ENCODE measurements around the gene SH3GLB2. TPM values are rescaled to one million over a fixed set of nuclear protein-coding genes. Genes with fewer than 3 reads are reported as not detected.
"Not testable (repeated sequence)": the region's sequence is repeated elsewhere in the genome, so short reads cannot be mapped to it uniquely, and the experiment has no call there.

The SH3GLB2 gene
- total RNA-seq, 1 donor from 2014 or later, result 113 TPM

- peaks cover 25% of the 10 kb centered on the region for H3K4me1 Mint-ChIP-seq (ENCODE audit: unreplicated experiment)
Observed at GRCh38 chr9:129036923-129037766, 9.0 kb upstream of the SH3GLB2 start.

DNA sequence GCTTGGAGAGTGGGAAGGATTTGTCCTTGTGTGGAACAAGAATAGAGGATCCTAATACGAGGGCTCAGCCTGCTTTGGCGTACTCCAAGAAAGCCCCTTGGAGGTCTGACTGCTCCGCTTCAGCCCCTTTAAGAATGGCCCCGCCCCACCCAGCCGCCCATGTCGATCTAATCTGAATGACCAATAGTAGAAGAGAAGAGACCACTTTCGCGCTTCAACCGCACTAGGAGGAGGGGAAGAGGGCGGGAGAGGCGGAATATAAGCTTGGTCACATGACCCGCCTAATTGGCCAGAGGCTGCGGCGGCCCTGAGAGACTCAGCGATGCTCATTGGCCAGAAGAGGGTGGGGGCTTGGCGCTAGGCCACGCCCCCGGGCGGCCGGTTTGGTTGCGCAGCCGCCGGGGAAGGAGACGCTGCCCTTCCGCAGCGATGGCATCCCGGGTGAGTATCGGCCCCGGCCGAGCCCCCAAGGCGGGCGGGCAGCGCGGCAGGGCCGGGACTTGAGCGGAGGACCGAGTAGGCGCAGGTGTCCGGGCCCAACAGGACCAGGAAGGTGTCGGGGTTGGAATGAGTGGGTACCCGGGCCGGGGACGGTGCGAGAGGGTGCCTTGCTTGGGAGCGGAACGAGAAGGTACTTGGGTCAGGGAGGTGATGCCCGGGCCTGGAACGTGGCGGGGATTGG lies 8.3 kb upstream of the SH3GLB2 start, which contains the start of gene MIGA2:
MIGA2 (plus strand) TSS at position 386 of the 682 bp plus-strand sequence. CDS start 3,969 bp downstream, outside the sequence.
- Mint-ChIP-seq H3K9me3 (ENCODE audit: unreplicated experiment) (no peaks in the 10 kb centered on the region), H3K27me3 (ENCODE audit: unreplicated experiment) (no peaks in the 10 kb centered on the region), H3K36me3 (ENCODE audit: unreplicated experiment) (no peaks in the 10 kb centered on the region), H3K27ac (ENCODE audit: unreplicated experiment) (peak within 1 kb of the TSS; percentile 79), H3K4me1 (ENCODE audit: unreplicated experiment) (peaks cover 25% of the 10 kb centered on the region), H3K4me3 (ENCODE audit: unreplicated experiment) (peak within 1 kb of the TSS; percentile 97)
- TF ChIP-seq, protein P1, sequence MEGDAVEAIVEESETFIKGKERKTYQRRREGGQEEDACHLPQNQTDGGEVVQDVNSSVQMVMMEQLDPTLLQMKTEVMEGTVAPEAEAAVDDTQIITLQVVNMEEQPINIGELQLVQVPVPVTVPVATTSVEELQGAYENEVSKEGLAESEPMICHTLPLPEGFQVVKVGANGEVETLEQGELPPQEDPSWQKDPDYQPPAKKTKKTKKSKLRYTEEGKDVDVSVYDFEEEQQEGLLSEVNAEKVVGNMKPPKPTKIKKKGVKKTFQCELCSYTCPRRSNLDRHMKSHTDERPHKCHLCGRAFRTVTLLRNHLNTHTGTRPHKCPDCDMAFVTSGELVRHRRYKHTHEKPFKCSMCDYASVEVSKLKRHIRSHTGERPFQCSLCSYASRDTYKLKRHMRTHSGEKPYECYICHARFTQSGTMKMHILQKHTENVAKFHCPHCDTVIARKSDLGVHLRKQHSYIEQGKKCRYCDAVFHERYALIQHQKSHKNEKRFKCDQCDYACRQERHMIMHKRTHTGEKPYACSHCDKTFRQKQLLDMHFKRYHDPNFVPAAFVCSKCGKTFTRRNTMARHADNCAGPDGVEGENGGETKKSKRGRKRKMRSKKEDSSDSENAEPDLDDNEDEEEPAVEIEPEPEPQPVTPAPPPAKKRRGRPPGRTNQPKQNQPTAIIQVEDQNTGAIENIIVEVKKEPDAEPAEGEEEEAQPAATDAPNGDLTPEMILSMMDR (IDR thresholded peaks at IDR 0.05), result no peak
- peak; percentile 98 for DNase-seq (ENCODE audit: extremely low spot score, unreplicated experiment)

More at GRCh38 chr9:129036923-129037766, 9.0 kb upstream of the SH3GLB2 start:
- TF ChIP-seq, protein P1 (IDR thresholded peaks at IDR 0.05), result no peak
- Mint-ChIP-seq H3K9me3 (ENCODE audit: unreplicated experiment) (no peaks in the 10 kb centered on the region), H3K36me3 (ENCODE audit: unreplicated experiment) (peaks cover 6% of the 10 kb centered on the region), H3K4me3 (ENCODE audit: unreplicated experiment) (peak overlapping the region; percentile 97), H3K27me3 (ENCODE audit: unreplicated experiment) (no peaks in the 10 kb centered on the region), H3K27ac (ENCODE audit: unreplicated experiment) (peak overlapping the region; percentile 79)
- DNase-seq (ENCODE audit: extremely low spot score, unreplicated experiment), result no peak

GRCh38 chr9:129035838-129036237 lies 7.7 kb upstream of the SH3GLB2 start:
- Mint-ChIP-seq H3K4me1 (ENCODE audit: unreplicated experiment) (peaks cover 25% of the 10 kb centered on the region), H3K27ac (ENCODE audit: unreplicated experiment) (peak overlapping the region; percentile 77), H3K4me3 (ENCODE audit: unreplicated experiment) (peak overlapping the region; percentile 97)
- not testable (repeated sequence) for H3K36me3 Mint-ChIP-seq (ENCODE audit: unreplicated experiment); H3K9me3 Mint-ChIP-seq (ENCODE audit: unreplicated experiment); H3K27me3 Mint-ChIP-seq (ENCODE audit: unreplicated experiment); DNase-seq (ENCODE audit: extremely low spot score, unreplicated experiment)

DNA sequence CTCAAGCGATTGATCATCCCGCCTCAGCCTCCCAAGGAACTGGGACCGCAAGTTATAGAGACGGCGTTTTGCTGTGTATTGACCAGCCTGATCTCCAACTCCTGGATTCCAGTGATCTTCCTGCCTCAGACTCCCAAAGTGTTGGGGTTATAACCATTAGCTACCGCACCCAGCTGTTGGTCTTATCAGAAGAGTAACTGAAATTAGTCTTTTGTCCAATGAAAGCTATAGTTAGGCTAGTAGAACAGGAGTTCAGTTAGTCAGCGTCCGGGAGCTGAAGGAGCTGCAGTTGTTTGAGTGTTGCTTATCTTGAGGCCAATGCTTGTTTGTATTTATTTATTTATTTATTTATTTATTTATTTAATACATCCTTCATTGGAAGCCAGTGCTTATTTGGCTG lies 5.1 kb upstream of the SH3GLB2 start:
- no peak overlapping the region for H3K4me3 Mint-ChIP-seq (ENCODE audit: unreplicated experiment)

DNA sequence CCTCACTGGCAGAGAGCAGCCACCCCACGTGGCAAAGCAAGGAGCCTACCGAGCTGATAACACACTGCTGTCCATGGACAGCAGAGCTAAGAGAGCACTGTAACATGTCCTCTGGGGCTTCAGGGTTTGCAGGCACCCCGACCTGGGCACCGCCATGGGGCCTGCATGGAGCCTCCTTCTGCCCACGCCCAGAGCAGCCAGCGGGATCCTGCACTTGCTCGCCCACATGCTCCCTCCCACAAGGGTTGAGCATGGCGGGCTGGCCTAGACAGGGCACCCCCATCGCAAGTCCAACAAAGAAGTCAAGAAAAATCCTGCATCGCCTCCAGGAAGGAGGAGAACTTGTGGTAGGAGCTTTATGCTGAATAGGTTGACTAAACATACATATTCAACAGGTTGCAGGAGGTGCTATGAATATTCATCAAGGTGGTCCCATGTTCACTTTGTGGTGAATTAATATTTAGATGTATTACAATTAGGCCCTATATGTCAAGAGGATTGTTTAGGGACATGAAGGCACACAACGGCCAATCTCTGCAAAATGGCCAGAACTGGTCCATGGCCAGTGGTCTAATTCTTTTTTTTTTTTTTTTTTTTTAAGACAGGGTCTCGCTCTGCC lies 4.5 kb upstream of the SH3GLB2 start:
- Mint-ChIP-seq H3K27me3 (ENCODE audit: unreplicated experiment) (no peaks in the 10 kb centered on the region), H3K27ac (ENCODE audit: unreplicated experiment) (no peak overlapping the region), H3K9me3 (ENCODE audit: unreplicated experiment) (no peaks in the 10 kb centered on the region), H3K36me3 (ENCODE audit: unreplicated experiment) (no peaks in the 10 kb centered on the region), H3K4me3 (ENCODE audit: unreplicated experiment) (no peak overlapping the region), H3K4me1 (ENCODE audit: unreplicated experiment) (peaks cover 16% of the 10 kb centered on the region)
- TF ChIP-seq, protein P1 (IDR thresholded peaks at IDR 0.05), result no peak
- DNase-seq (ENCODE audit: extremely low spot score, unreplicated experiment), result no peak

More for the DNA sequence above, 5.1 kb upstream of the SH3GLB2 start:
- Mint-ChIP-seq H3K9me3 (ENCODE audit: unreplicated experiment) (no peaks in the 10 kb centered on the region), H3K27me3 (ENCODE audit: unreplicated experiment) (no peaks in the 10 kb centered on the region), H3K27ac (ENCODE audit: unreplicated experiment) (no peak overlapping the region), H3K36me3 (ENCODE audit: unreplicated experiment) (no peaks in the 10 kb centered on the region), H3K4me1 (ENCODE audit: unreplicated experiment) (peaks cover 21% of the 10 kb centered on the region)
- TF ChIP-seq, protein P1 (IDR thresholded peaks at IDR 0.05), result no peak
- no peak for DNase-seq (ENCODE audit: extremely low spot score, unreplicated experiment)

Data from osteocyte (in vitro differentiated cells).